HL-60 (cell line): ENCODE results near the gene NEURL1.

Experiments
- CTCF ChIP-seq: IDR thresholded peaks from one replicate; pipeline ENCODE4 v1.5.1; 2011; ENCODE audit warnings: low read length, control low read depth, inconsistent platforms; ENCODE audit not compliant: insufficient read depth
- POLR2AphosphoS5 ChIP-seq: IDR thresholded peaks from 2 replicates; pipeline ENCODE4 v1.6.1; 2012; ENCODE audit warnings: low read depth
- TF ChIP-seq, protein P1 (sequence below): IDR thresholded peaks from 2 replicates; pipeline ENCODE4 v1.6.1; 2012; ENCODE audit warnings: low read depth; ENCODE audit not compliant: insufficient replicate concordance

- TF ChIP-seq, protein P1, sequence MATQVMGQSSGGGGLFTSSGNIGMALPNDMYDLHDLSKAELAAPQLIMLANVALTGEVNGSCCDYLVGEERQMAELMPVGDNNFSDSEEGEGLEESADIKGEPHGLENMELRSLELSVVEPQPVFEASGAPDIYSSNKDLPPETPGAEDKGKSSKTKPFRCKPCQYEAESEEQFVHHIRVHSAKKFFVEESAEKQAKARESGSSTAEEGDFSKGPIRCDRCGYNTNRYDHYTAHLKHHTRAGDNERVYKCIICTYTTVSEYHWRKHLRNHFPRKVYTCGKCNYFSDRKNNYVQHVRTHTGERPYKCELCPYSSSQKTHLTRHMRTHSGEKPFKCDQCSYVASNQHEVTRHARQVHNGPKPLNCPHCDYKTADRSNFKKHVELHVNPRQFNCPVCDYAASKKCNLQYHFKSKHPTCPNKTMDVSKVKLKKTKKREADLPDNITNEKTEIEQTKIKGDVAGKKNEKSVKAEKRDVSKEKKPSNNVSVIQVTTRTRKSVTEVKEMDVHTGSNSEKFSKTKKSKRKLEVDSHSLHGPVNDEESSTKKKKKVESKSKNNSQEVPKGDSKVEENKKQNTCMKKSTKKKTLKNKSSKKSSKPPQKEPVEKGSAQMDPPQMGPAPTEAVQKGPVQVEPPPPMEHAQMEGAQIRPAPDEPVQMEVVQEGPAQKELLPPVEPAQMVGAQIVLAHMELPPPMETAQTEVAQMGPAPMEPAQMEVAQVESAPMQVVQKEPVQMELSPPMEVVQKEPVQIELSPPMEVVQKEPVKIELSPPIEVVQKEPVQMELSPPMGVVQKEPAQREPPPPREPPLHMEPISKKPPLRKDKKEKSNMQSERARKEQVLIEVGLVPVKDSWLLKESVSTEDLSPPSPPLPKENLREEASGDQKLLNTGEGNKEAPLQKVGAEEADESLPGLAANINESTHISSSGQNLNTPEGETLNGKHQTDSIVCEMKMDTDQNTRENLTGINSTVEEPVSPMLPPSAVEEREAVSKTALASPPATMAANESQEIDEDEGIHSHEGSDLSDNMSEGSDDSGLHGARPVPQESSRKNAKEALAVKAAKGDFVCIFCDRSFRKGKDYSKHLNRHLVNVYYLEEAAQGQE = no peak
- TF ChIP-seq CTCF = no peak
- TF ChIP-seq POLR2AphosphoS5 = no peak
Observed at GRCh38 chr10:103637011-103637410, 143.5 kb downstream of the NEURL1 start.
